Measurements from ENCODE around the gene FBXL13. TPM values are rescaled to one million over a fixed set of nuclear protein-coding genes. Genes with fewer than 3 reads are reported as not detected.

FBXL13 gene
- total and polyA plus RNA-seq, 2 experiments from 2014 or later = 1.2 to 2.5 TPM

- TF ChIP-seq ZNF462 (CRISPR knock-in tag; IDR thresholded peaks at IDR 0.05) (no peak), ZNF331 (CRISPR knock-in tag; IDR thresholded peaks at IDR 0.05; ENCODE audit: low read depth) (no peak), EZH2 (IDR thresholded peaks at IDR 0.05; ENCODE audit: low read depth, unreplicated experiment) (no peak), JUNB (IDR thresholded peaks at IDR 0.05; ENCODE audit: unreplicated experiment) (no peak), POLR2AphosphoS5 (IDR thresholded peaks at IDR 0.05; ENCODE audit: low read depth) (no peak), NANOG (IDR thresholded peaks at IDR 0.05; ENCODE audit: borderline replicate concordance) (no peak)
- TF ChIP-seq, protein P1, sequence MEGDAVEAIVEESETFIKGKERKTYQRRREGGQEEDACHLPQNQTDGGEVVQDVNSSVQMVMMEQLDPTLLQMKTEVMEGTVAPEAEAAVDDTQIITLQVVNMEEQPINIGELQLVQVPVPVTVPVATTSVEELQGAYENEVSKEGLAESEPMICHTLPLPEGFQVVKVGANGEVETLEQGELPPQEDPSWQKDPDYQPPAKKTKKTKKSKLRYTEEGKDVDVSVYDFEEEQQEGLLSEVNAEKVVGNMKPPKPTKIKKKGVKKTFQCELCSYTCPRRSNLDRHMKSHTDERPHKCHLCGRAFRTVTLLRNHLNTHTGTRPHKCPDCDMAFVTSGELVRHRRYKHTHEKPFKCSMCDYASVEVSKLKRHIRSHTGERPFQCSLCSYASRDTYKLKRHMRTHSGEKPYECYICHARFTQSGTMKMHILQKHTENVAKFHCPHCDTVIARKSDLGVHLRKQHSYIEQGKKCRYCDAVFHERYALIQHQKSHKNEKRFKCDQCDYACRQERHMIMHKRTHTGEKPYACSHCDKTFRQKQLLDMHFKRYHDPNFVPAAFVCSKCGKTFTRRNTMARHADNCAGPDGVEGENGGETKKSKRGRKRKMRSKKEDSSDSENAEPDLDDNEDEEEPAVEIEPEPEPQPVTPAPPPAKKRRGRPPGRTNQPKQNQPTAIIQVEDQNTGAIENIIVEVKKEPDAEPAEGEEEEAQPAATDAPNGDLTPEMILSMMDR (conservative IDR thresholded peaks at IDR 0.05; ENCODE audit: low read depth in 2 of 2) = no peak
Measured at GRCh38 chr7:102874166-102874829, 200.3 kb downstream of the FBXL13 start (continued).

All from GM23338 (cell line).